ENCODE results near the gene R3HDM1. TPM values are rescaled to one million over a fixed set of nuclear protein-coding genes. Genes with fewer than 3 reads are reported as not detected.

R3HDM1 gene
- total and polyA plus RNA-seq, 2 donors (not counting 1 experiment from before 2014, with no cell fraction given) = 12.4 to 33.1 TPM

- no peak overlapping the region for H3K4me2 ChIP-seq (ENCODE audit: extremely low read depth, insufficient read depth, low read length)
- H3K36me3 ChIP-seq (ENCODE audit: control insufficient read depth, insufficient read depth, low read length) = peaks cover 6% of the 10 kb centered on the region
- no peaks in the 10 kb centered on the region for H3K79me2 ChIP-seq (ENCODE audit: control insufficient read depth, insufficient read depth, low read length)
- no peak overlapping the region for H2AFZ ChIP-seq (ENCODE audit: low read length)
- TF ChIP-seq, protein P1, sequence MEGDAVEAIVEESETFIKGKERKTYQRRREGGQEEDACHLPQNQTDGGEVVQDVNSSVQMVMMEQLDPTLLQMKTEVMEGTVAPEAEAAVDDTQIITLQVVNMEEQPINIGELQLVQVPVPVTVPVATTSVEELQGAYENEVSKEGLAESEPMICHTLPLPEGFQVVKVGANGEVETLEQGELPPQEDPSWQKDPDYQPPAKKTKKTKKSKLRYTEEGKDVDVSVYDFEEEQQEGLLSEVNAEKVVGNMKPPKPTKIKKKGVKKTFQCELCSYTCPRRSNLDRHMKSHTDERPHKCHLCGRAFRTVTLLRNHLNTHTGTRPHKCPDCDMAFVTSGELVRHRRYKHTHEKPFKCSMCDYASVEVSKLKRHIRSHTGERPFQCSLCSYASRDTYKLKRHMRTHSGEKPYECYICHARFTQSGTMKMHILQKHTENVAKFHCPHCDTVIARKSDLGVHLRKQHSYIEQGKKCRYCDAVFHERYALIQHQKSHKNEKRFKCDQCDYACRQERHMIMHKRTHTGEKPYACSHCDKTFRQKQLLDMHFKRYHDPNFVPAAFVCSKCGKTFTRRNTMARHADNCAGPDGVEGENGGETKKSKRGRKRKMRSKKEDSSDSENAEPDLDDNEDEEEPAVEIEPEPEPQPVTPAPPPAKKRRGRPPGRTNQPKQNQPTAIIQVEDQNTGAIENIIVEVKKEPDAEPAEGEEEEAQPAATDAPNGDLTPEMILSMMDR (conservative IDR thresholded peaks at IDR 0.05 in 1 of 2, IDR thresholded peaks at IDR 0.05 in 1 of 2; ENCODE audit: low read depth in 1 of 2, low read length in 2 of 2) = no peak
- no peak for TF ChIP-seq EZH2 (IDR thresholded peaks at IDR 0.05; ENCODE audit: low read length, missing control alignments)
- H3K4me3 ChIP-seq (replicated peaks in 1 of 4; ENCODE audit: control extremely low read depth in 1 of 4, insufficient read depth in 1 of 4, low read depth in 3 of 4, low read length in 4 of 4) = no peak overlapping the region
- H3K9me3 ChIP-seq (ENCODE audit: control insufficient read depth, insufficient read depth, low read depth, low read length) = no peaks in the 10 kb centered on the region
- H3K4me1 ChIP-seq (ENCODE audit: control insufficient read depth, extremely low read depth, insufficient read depth, low read length) = no peaks in the 10 kb centered on the region
- H4K20me1 ChIP-seq (ENCODE audit: control insufficient read depth, extremely low read depth, insufficient read depth, low read length) = no peaks in the 10 kb centered on the region
- no peak for DNase-seq (ENCODE audit: low read depth in 2 of 2)
- no peak overlapping the region for H3K9ac ChIP-seq (ENCODE audit: insufficient read depth, low read length)
- H3K27ac ChIP-seq (ENCODE audit: insufficient read depth, low read length) = no peak overlapping the region
- H3K27me3 ChIP-seq (ENCODE audit: control insufficient read depth, insufficient read depth, low read length) = no peaks in the 10 kb centered on the region
Measured at GRCh38 chr2:135641156-135642068, 110.1 kb downstream of the R3HDM1 start.

- H3K9me3 ChIP-seq (ENCODE audit: control insufficient read depth, insufficient read depth, low read depth, low read length) = no peaks in the 10 kb centered on the region
- TF ChIP-seq, protein P1 (conservative IDR thresholded peaks at IDR 0.05 in 1 of 2, IDR thresholded peaks at IDR 0.05 in 1 of 2; ENCODE audit: low read depth in 1 of 2, low read length in 2 of 2) = no peak
- TF ChIP-seq EZH2 (IDR thresholded peaks at IDR 0.05; ENCODE audit: low read length, missing control alignments) = no peak
- H4K20me1 ChIP-seq (ENCODE audit: control insufficient read depth, extremely low read depth, insufficient read depth, low read length) = no peaks in the 10 kb centered on the region
- peak in 1 of 2 donors; percentile 23 for DNase-seq (ENCODE audit: low read depth in 2 of 2)
- H3K4me3 ChIP-seq (replicated peaks in 1 of 4; ENCODE audit: control extremely low read depth in 1 of 4, insufficient read depth in 1 of 4, low read depth in 3 of 4, low read length in 4 of 4) = no peak overlapping the region
- H3K4me1 ChIP-seq (ENCODE audit: control insufficient read depth, extremely low read depth, insufficient read depth, low read length) = no peaks in the 10 kb centered on the region
- H3K79me2 ChIP-seq (ENCODE audit: control insufficient read depth, insufficient read depth, low read length) = no peaks in the 10 kb centered on the region
- no peaks in the 10 kb centered on the region for H3K27me3 ChIP-seq (ENCODE audit: control insufficient read depth, insufficient read depth, low read length)
- no peak overlapping the region for H2AFZ ChIP-seq (ENCODE audit: low read length)
- no peak overlapping the region for H3K27ac ChIP-seq (ENCODE audit: insufficient read depth, low read length)
- H3K36me3 ChIP-seq (ENCODE audit: control insufficient read depth, insufficient read depth, low read length) = peaks cover 5% of the 10 kb centered on the region
- H3K4me2 ChIP-seq (ENCODE audit: extremely low read depth, insufficient read depth, low read length) = no peak overlapping the region
- H3K9ac ChIP-seq (ENCODE audit: insufficient read depth, low read length) = no peak overlapping the region
Measured at GRCh38 chr2:135647836-135648579, 116.7 kb downstream of the R3HDM1 start.

DNA sequence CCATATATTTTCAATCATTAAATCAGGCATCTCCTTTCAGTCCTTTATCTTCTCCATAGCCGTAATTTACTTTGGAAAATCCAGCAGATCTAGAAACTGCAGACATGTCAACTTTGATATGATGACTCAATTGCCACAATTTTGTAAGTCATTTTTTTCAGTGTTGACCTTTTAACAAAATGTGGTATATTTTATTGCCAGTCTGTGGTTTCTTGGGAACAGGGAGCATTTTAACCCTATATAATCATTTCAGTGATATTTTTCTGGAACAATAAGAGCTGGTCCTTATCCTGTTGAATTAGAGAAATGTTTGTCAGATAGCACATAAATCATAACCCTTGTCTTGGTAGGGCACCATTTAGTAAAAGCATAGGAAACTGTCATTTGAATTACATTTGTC lies 119.4 kb downstream of the R3HDM1 start:
- no peaks in the 10 kb centered on the region for H3K79me2 ChIP-seq (ENCODE audit: control insufficient read depth, insufficient read depth, low read length)
- no peak overlapping the region for H2AFZ ChIP-seq (ENCODE audit: low read length)
- no peak overlapping the region for H3K4me2 ChIP-seq (ENCODE audit: extremely low read depth, insufficient read depth, low read length)
- no peak overlapping the region for H3K27ac ChIP-seq (ENCODE audit: insufficient read depth, low read length)
- H3K27me3 ChIP-seq (ENCODE audit: control insufficient read depth, insufficient read depth, low read length) = no peaks in the 10 kb centered on the region
- peak in 1 of 2 donors; percentile 18 for DNase-seq (ENCODE audit: low read depth in 2 of 2)
- H3K9ac ChIP-seq (ENCODE audit: insufficient read depth, low read length) = no peak overlapping the region
- H3K4me1 ChIP-seq (ENCODE audit: control insufficient read depth, extremely low read depth, insufficient read depth, low read length) = no peaks in the 10 kb centered on the region
- H3K9me3 ChIP-seq (ENCODE audit: control insufficient read depth, insufficient read depth, low read depth, low read length) = no peaks in the 10 kb centered on the region
- H3K36me3 ChIP-seq (ENCODE audit: control insufficient read depth, insufficient read depth, low read length) = peaks cover 3% of the 10 kb centered on the region
- TF ChIP-seq EZH2 (IDR thresholded peaks at IDR 0.05; ENCODE audit: low read length, missing control alignments) = no peak
- TF ChIP-seq, protein P1 (conservative IDR thresholded peaks at IDR 0.05 in 1 of 2, IDR thresholded peaks at IDR 0.05 in 1 of 2; ENCODE audit: low read depth in 1 of 2, low read length in 2 of 2) = no peak
- H3K4me3 ChIP-seq (replicated peaks in 1 of 4; ENCODE audit: control extremely low read depth in 1 of 4, insufficient read depth in 1 of 4, low read depth in 3 of 4, low read length in 4 of 4) = no peak overlapping the region
- no peaks in the 10 kb centered on the region for H4K20me1 ChIP-seq (ENCODE audit: control insufficient read depth, extremely low read depth, insufficient read depth, low read length)
